ENCODE results near the gene CCL1.

GRCh38 chr17:34408439-34408838 is 45.4 kb upstream of the CCL1 start:
- TF ChIP-seq CTCF (conservative IDR thresholded peaks at IDR 0.05) (no peak), EZH2 (IDR thresholded peaks at IDR 0.05; ENCODE audit: low read depth) (no peak)
